COLO668 (cell line): Measurements from ENCODE around the gene USH1C.

ENCODE experiments used
- DNase-seq: peaks from one replicate; lab custom pipeline; 2025; ENCODE audit not compliant: unreplicated experiment; lab: John Stamatoyannopoulos, UW

USH1C gene

DNA sequence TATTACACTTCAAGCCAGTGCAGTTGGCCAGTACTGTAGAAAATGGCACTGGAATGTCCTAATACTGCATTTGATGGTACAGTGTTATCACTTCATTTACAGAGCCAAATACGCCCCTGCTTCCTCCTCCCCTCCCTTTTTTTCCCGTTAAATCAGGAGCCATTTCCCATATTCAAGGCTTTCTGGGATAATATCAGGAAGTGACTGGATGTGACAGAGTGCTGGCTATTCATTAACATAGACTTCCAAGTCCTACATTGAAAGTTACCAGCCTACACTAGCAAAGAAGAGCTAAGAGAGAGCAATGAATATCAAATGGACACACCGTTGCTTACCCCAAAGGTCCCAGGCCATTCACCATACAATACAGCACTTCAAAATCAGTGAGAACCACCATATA lies 35.4 kb downstream of the USH1C start:
- no peak for DNase-seq

DNA sequence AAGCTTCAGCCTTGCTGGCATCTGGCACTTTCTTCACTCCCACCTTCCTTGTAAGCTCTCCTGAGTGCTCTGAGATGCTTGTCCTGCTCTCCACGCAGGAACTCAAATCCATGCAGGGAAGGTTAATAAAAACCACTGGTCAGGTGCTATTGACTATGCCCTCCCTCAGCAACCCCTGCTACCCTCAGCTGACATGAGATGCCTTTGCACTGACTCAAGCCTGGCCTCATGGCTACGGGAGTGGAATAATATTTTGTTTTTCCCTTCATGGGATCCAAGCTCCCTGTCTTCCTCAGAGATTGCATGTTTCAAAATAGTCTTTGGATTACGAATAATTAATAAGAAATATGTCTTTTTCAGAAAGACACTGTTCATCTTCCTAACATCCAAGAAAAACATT lies 35.9 kb downstream of the USH1C start:
- DNase-seq = no peak

DNA sequence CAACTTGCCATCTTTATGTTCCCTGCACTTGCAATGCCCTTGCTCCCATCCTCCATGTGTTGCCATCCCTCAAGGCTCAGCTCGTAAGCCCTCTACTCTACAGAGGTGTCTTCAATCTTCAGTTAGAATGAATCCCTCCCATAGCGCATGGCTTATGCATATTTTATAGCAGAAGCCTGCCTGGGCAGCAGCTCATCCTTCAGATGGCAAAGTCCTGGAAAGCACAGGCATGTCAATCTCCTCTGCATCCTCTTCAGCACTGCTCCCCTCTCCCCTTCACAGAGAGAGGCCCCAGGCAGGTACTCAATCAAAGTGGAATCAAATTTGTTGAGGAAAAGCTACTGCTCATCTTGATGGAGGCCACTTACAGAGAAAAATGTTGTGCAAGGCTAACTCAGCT lies 36.4 kb downstream of the USH1C start:
- no peak for DNase-seq

DNA sequence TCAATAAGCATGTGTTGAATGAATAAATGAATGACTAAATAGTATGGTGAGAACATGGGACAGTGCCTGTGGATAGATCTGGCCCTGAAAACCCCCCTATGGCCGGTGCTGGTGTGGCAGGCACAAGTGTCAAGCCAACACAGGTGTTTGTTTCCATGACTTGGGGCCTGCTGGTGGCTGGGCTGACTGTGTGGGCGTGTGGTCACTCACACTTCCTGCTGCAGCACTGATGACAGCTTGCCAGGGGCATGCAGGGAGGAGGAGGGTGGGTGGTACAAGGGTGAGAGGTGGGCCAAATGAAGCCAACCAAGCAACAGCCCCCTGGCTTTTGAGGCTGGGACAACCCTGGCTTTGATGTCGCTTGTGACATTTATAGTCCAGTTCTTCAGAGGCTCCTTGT lies 37.3 kb downstream of the USH1C start:
- no peak for DNase-seq

DNA sequence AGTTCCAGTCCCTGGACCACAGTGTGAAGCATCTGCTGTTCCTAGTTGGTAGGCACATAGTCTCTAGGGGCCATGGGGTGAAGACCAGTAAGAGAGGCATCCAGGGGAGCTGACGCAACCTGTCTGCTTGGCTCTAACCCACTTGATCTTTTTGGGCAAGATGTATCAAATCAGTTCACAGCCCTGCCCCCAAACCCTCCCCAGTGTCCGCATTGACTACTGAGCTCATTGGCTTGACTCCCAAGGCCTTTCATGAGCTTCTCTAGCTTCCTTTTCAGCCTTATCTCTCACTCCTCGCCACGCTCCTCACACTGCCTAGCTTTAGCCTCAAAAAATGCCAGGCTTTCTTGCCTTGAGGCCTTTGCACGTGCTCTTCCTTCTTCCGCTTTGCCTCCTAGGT lies 37.9 kb downstream of the USH1C start:
- DNase-seq = no peak

DNA sequence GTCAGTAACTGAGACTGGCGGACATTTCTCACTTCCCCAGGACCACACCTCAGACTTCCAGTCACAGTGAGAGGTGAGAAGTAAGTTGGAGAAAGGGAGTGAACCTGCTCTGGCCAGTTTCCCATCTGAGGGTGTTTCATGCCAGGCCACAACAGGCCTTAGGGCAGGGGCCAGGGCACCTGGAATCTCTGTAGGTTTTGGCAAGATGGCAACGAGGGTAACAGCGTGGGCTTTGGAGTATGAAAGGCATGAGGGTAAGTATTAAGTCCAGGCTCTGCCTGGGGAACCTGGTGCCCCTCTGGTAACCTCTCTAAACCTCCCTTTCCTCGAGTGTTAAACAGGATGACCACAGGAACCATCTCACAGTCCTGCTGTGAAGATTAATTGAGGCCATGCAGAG lies 39.1 kb downstream of the USH1C start:
- DNase-seq = no peak

DNA sequence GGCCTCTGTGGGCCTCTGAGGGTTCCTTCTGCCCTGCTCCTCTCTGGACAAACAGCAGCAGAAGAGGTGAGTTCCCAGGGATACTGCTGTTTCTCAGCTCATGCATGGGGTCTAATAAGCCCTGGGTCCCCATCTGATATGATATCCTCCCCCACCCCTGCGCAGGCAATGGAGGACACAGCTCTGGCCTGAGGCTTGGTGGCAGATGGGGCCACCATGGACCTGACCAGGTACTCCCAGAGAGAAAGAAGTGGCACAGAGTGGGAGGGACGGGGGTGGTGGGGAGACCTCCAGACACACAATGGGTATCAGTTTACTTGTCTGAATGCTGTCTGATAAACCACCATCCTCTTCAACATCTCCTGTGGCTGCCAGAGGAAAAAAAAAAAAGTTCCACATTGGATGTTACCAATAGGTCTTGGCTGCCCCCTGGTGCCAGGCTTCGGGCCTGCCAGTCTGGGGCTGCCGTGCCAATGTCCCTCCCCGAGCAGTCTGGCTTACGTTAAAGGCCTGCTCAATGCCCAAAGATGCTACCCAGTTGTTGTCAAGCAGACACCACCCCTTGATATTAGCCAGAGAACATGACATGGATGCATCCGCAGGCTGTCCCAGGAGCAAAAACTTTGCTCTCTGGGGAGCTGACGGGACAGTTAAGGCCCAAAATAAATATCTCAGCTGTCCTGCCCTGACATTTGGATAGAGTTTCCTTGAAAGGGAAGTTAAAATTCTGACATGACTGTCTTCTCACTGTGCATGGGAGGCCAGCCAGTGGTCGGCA lies 39.7 kb downstream of the USH1C start:
- DNase-seq = peak; percentile 73

DNA sequence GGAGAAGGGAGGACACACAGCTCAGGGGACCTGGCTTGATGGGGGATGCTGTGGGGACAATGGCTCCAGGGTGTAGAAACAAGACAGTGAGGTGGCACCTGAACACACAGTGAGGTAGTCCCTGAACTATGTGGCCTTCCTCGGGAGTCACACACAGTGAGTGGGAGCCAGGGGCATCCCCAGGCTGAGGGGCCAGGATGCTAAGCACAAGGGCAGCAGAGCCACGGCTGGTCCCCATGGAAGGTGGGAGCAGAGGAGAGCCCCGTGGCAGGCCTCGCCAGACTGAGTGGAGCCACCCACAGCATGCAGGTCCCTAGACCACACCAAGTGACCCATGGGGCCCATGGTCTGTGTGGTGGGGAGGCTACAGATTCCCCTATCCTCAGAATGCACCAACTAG lies 41.6 kb downstream of the USH1C start:
- DNase-seq = no peak

DNA sequence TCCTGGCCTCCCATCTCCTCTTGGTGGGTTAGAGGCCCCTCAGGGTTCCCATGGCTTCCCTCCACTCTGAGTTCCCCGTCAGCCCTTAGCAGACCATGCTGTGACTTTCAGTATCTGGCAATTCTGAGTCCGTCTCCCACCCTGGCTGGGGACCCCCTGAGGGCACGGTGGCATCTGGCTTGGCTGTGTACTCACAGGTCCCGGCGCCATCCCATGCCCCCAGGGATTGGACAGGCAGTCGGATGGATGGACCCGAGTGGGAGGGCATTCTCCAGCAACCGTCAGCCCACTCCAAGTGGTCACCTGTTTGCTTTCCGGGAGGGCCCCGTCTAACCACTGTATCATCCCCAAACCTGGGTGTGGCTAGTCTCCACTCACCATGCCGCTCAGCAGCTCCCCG lies 43.5 kb downstream of the USH1C start:
- DNase-seq = no peak

DNA sequence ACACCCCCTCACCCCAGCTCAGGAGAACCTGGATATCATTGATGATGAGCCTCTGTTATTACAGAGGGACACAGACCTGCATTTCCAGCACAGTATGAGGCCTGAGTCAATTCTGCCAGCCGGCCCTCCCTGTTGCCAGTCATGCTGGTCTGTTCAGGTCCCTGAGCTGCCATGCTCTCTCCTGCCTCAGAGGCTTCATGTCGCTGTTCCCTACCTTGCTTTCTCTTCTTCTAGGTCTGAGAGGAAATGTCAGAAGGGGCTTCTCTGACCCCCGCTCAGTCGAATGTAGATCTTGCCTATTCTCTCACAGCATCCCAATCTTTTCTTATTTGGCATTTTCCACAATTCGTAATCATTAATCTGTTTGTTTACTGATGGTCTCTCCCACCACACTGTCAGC lies 45.7 kb downstream of the USH1C start:
- no peak for DNase-seq

DNA sequence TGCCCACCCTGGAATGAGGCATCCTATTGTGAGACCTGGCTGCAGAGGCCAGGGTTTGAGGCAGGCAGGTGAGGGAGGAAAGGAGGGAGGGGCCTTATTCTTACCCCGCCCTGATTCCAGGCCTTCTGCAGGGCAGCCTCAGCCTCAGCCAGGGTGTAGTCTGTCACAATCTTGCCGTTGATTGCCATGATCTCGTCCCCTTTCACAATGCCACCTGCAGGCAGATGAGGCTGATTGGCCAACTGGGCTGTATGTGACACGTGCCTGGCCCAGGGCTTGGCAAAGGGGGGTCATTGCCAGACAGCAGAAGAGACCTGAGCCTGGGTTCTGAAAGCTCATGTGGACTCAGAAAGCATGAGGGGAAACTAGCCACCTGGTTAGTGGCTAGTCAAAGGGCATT lies 46.2 kb downstream of the USH1C start:
- DNase-seq = peak; percentile 43

DNA sequence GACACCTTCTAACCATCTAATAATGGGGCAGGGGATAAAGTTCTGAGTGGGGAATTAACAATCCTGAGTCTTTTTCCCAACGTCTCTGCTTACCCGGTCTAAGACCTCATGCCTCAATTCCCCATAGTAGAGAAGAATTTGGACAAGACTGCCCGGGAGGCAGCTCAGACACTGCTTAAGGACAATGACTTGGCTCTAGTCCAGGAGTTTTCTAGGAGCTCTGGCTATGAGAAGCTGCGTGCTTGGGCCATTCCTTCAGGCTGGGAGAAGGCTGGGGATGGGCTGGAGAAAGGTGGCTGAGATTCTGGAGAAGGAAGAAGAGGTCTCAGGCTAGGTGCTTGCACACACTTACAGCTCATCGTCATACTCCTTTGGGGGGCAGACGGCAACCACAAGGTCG lies 47.8 kb downstream of the USH1C start:
- DNase-seq = no peak

DNA sequence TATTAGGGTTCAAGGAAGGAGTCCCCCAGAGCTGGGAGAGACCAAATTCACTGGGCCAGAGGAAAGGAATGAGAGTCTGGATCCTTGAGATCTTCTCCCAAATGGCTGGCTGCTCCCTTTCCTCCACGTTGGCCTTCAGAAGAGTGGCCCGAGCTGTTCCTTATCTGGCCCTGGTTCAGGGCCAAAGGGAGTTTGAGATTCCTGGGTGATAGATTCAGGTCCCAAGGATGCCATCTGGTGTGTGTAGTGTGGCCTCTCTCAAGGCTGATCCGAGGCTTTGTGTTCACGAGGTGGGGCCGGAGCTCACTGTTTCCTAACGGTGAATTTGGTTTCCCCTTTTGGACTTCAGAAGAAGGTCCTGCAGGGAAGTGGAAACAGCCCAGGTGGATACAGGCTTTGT lies 50.2 kb downstream of the USH1C start:
- no peak for DNase-seq

DNA sequence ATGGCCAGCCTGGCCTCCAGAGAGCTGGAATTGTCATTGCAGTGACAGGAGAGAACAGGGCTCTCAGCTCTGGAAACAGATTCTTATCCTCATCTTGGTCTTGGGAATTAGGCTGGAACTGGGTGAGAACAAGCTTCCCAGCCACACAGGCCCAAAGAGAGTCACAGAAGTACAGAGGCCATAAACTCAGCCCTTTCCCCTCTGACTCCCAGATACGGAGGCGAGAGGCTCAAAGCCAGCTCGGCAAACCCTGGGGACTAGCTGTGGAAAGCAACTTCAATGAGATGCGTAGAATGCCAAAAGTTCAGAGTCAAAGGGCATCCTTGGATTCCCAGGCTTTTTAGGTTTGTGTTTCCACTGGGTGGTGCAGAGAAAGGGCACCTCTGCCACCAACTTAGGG lies 53.3 kb downstream of the USH1C start:
- no peak for DNase-seq

DNA sequence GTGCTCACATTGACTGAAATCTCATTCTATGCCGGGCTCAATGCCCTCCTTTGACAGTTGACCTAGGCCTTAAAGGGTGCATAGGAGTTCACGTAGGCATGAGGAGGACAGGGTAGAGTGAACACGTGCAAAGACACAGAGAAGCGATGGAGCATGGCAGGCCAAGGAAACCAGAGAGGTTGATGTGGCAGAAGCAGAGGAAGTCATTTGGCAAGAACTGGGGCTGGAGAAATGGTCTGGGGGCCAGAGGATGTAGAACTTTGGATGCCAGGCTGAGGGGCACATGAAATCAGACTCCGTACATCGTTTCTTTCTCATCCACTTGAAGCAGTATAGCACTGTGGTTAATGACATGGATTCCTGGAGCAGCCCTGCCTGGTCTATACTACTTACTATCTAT lies 54.0 kb downstream of the USH1C start:
- DNase-seq = no peak

DNA sequence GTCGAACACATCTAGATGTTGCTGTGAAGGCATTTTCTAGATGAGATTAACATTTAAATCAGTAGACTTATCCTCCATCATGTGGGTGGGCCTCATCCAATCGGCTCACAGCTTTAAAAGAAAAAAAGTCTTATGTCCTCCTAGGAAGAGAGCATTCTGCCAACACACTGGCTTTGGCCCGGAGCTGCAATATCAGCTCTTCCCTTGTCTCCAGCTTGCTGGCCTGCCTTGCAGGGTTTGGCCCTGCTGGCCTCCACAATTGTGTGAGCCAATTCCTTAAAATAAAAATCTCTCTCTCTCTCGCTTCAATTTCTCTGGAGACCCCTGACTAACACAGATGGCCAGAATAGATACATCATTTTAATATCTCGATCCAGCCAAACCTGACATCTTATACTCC lies 54.5 kb downstream of the USH1C start:
- DNase-seq = no peak

DNA sequence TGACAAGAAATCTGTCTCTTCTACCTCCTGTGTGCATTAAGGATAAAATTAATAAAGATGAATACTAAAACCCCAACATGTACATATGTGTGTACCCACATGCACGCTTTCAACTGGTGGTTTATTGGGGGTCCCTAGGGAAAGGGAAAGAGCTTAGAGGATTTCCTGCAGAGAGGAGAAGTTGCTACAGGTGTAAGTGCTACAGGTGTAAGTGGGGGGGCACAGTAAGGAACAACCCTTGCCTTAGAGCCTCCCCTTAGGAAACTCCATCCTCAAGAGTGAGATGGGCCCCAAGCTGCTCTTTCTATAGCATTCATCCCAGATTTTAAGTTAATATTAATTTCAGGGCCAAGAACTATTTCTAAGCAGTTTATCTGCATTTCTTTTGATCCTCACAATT lies 55.7 kb downstream of the USH1C start:
- DNase-seq = no peak

DNA sequence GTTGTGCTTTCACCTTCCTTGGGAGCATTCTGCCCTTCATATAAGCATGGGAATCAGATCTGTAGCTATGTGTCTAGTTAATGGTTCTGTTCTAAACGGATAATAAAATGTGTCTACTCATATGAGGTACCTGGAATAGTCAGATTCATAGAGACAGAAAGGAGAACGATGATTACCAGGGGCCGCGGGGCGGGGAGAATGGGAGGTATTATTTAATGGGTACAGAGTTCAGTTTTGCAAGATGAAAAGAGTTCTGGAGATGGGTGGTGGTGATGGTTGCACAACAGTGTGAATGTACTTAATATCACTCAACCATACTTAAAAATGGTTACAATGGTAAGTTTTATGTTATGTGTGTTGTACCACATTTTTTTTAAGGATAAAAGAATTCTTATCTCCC lies 57.6 kb downstream of the USH1C start:
- DNase-seq = no peak

DNA sequence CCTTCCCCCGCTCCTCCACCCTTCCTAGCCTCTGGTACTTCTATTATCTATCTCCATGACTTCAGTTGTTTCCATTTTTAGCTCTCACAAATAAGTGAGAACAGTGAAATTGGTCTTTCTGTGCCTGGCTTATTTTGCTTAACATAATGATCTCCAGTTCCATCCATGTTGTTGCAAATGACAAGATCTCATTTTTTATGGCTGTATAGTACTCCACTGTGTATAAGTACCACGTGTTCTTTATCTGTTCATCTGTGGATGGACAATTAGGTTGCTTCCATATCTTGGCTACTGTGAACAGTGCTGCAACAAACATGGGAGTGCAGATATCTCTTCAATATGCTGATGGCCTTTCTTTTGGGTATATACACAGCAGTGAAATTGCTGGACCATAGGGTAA lies 60.7 kb downstream of the USH1C start:
- DNase-seq = no peak

DNA sequence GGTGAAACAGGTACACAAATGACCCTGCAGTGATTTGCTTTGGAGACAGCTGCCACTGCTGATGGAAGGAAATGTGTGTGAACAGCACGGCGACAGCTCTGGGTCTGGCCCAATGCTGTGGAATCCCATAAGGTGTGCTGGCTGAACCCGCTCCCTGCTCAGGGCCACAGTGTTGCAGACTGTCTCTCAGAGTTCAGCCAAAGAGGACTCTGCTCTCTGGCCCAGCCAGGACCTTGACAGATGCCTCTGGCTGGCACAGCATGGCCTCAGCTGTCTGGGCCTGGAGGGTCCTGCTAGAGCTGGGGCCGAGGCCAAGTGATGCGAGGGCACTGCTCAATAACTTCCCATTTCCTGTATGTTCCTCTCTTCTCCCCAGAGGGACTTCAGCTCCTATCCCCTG lies 62.3 kb downstream of the USH1C start:
- no peak for DNase-seq

DNA sequence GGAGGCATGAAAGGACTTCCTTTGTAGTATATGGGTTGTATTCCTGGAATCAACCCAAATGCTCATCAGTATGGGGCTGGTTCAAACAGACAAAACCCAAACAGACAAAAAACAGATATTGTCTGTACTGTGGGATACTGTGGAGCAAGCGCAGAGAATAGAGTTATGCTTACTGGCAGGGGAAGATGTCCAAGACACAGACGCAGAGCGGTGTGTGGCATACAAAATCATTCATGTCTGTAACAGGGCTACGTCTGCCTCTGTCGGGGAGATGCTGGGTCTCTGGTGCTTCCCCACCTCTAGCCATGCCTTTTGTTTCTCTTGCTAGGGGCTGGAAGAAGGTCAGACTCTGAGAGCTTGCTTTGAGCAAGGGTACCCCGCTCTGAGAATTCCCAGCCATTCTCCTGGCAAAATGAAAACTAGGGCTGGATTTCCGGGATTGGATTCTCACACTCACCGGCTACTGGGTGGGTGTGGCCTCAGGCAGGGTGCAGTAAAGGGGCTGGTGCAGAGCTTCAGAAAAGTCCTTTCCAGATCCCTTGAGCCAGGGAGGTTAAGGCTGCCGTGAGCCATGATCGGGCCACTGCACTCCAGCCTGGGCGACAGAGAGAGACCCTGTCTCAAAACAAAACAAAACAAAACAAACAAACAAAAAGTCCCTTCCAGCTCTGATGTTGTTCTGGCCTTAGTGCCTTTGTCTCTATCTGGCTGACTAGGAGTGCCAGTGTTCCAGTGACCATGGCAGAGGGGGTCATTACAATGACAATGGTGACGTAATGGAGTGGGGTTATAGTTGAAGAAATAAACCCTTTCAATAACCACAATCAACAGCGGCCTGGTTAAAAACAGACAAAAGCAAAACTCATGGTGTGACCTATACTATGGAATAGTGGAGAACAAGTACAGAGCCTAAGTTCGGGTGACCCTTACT lies 64.7 kb downstream of the USH1C start:
- DNase-seq = peak; percentile 31

DNA sequence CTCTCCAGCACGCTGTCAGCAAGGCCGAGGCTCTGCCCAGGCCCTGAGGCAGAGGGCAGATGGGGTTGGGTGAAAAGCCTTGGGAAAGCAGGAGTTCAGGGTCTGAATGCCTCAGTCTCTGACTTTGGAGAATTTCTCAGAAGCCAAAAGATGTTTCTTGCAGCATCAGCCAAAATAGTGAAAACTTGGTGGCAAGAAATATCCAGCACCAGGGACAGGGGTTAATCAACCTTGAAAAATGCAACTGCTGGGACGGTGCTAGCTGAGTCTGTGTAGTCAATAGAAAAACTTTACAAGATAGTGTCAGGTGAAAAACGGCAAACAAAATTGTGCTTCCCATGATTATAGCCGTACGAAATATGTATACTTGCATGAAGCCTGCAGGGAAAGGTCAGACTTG lies 66.1 kb downstream of the USH1C start:
- DNase-seq = no peak
